GM12874 (cell line): ENCODE data around the gene TLR9.

Source experiments
- TF ChIP-seq, protein P1 (sequence below): IDR thresholded peaks from 2 replicates; pipeline ENCODE4 v1.5.1; 2011; ENCODE audit warnings: low read depth, mild to moderate bottlenecking, control low read depth, low read length, moderate library complexity; ENCODE audit not compliant: insufficient read depth

Gene TLR9

GRCh38 chr3:52240059-52240885 is 14.8 kb upstream of the TLR9 start:
- TF ChIP-seq, protein P1, sequence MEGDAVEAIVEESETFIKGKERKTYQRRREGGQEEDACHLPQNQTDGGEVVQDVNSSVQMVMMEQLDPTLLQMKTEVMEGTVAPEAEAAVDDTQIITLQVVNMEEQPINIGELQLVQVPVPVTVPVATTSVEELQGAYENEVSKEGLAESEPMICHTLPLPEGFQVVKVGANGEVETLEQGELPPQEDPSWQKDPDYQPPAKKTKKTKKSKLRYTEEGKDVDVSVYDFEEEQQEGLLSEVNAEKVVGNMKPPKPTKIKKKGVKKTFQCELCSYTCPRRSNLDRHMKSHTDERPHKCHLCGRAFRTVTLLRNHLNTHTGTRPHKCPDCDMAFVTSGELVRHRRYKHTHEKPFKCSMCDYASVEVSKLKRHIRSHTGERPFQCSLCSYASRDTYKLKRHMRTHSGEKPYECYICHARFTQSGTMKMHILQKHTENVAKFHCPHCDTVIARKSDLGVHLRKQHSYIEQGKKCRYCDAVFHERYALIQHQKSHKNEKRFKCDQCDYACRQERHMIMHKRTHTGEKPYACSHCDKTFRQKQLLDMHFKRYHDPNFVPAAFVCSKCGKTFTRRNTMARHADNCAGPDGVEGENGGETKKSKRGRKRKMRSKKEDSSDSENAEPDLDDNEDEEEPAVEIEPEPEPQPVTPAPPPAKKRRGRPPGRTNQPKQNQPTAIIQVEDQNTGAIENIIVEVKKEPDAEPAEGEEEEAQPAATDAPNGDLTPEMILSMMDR, result no peak

- TF ChIP-seq, protein P1, result peak; percentile 49
Observed at GRCh38 chr3:52238761-52239701, 13.6 kb upstream of the TLR9 start, which contains the start of gene TWF2. Gene TWF2 (minus strand): TSS chr3:52239158. CDS start chr3:52239016, 142 bp downstream.

GRCh38 chr3:52238193-52238760 is 12.8 kb upstream of the TLR9 start:
- TF ChIP-seq, protein P1, result no peak

DNA sequence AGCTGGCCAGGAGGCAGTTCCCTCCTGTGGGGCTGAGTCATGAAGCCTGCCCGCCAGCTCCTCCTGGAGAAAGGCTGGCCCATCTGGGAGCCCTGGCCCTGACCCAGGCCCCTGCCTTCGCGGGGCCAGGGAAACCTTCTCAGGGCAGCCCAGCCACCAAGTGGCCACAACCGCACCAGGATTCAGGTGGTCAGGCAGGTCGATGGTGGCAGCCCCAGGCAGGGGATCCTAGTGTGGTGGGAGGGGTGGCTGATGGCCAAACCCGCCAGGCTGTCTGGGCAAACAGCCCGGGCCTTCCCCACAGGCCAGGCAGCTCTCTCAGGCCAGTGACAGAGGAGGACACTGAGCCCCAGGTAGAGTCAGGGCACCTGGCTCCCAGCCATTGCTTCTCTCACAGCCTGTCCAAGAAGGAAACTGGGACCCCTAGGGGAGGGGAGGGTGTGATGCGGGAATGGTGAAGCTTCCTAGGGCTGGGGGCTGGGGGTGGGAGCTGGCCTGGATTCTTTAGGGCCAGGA is 12.3 kb upstream of the TLR9 start:
- TF ChIP-seq, protein P1, result no peak

DNA sequence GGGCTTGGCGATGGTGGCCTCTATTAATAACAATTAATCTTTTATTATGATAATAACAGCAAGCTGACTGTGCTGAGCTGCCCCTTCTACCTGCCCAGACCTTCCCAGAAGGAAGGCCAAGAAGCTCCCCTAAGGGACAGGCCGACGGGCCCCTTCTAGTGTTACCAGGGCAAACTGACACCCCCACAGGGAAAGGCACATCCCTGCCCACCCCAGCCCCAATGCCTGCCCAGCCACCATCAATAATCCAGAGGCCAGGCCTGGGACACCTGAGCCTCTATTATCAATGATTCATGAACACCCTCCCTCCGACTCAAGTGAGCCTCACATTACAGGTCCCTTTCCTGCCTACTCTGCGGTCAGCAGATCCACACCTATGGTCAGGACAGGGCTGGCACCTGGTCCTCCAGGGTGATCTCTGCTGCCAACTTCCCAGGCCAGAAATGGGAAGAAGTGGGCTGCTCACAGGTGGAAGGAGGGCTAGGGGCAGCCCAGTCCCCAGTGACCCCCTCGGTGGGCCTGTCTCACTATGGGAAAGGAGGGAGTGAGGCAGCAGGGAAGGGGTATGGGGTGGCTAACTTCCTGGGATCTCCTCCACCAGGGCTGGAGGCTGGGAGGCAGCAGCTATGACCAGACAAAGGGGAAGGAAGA is 11.7 kb upstream of the TLR9 start:
- TF ChIP-seq, protein P1, result no peak

DNA sequence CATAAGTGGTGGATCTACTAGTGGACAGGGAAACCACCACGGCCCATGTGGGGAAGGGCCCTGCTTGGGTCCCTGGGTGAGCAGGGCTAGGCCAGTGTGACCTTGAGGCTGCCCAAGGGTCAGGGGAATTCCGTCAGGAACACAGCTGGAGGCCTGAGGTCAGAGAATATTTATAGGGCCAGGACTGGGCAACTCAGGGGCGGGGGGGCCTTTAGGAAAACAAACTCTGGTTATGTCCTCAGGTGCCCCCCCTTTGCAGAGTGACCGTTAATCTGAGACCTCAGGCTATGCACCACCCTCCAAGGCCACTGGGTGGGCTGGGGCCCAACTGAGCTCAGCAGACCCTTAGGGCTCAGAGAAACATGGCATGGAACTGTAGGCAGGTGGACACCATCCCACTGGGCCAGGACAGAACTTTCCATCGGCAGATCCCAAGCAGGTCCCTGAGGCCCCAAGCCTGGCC is 11.0 kb upstream of the TLR9 start:
- TF ChIP-seq, protein P1, result 0 out of 2 replicates have a peak, but pooled peaks have one; percentile 5
